HepG2 (cell line): ENCODE data around the gene FCGBP. TPM values are rescaled to one million over a fixed set of nuclear protein-coding genes. Genes with fewer than 3 reads are reported as not detected.

Experiments used
- BCL3 ChIP-seq: sonication (generic); formaldehyde crosslinking; IDR thresholded peaks from 2 replicates; pipeline ENCODE4 v1.5.1; 2020; ENCODE audit warnings: mild to moderate bottlenecking, missing genetic modification reagents, moderate library complexity
- MED8 ChIP-seq: sonication (generic); formaldehyde crosslinking; IDR thresholded peaks from 2 replicates; pipeline ENCODE4 v1.8.1; 2023; ENCODE audit warnings: mild to moderate bottlenecking, missing genetic modification reagents; ENCODE audit not compliant: insufficient replicate concordance
- ZBTB20 ChIP-seq: sonication (generic); formaldehyde crosslinking; IDR thresholded peaks from 2 replicates; pipeline ENCODE4 v1.8.1; 2023; ENCODE audit warnings: missing genetic modification reagents, low read depth, mild to moderate bottlenecking, borderline replicate concordance
- ZBTB38 ChIP-seq: sonication (generic); formaldehyde crosslinking; IDR thresholded peaks from 2 replicates; pipeline ENCODE4 v1.5.1; 2020; ENCODE audit warnings: mild to moderate bottlenecking, missing genetic modification reagents
- ZBTB8A ChIP-seq: sonication (generic); formaldehyde crosslinking; IDR thresholded peaks from 2 replicates; pipeline ENCODE4 v1.4.0; 2020; ENCODE audit warnings: mild to moderate bottlenecking, low read depth, missing genetic modification reagents, borderline replicate concordance
- ZEB1 ChIP-seq: IDR thresholded peaks from 2 replicates; pipeline ENCODE4 v1.6.1; 2012; ENCODE audit warnings: mild to moderate bottlenecking, low read depth, inconsistent platforms; ENCODE audit not compliant: insufficient replicate concordance
- ZFP91 ChIP-seq: sonication (generic); formaldehyde crosslinking; IDR thresholded peaks from 2 replicates; pipeline ENCODE4 v1.9.0; 2022; ENCODE audit warnings: missing genetic modification reagents, mild to moderate bottlenecking, borderline replicate concordance
- ZNF10 ChIP-seq: sonication (generic); formaldehyde crosslinking; IDR thresholded peaks from 2 replicates; pipeline ENCODE4 v1.4.0; 2020; ENCODE audit warnings: mild to moderate bottlenecking, low read depth, missing genetic modification reagents, borderline replicate concordance
- ZNF24 ChIP-seq: fragments of 450-650 bp; IDR thresholded peaks from 2 replicates; pipeline ENCODE4 v1.6.1; 2017; ENCODE audit warnings: antibody characterized with exemption, mild to moderate bottlenecking
- ZNF263 ChIP-seq: sonication (generic); formaldehyde crosslinking; IDR thresholded peaks from 2 replicates; pipeline ENCODE4 v1.4.0; 2020; ENCODE audit warnings: missing genetic modification reagents
- ZNF333 ChIP-seq: sonication (generic); formaldehyde crosslinking; IDR thresholded peaks from 2 replicates; pipeline ENCODE4 v1.4.0; 2020; ENCODE audit warnings: mild to moderate bottlenecking, missing genetic modification reagents, borderline replicate concordance
- ZNF792 ChIP-seq: IDR thresholded peaks from 2 replicates; pipeline ENCODE4 v1.6.1; 2016
- polyA plus RNA-seq, 8 experiments: library from polyadenylated mRNA; depleted of rRNA in 3 of 8; stranded (reverse) in 7 of 8; unstranded in 1 of 8; fragments of >200 nt; fragmentation: Illumina TruSeq in 4 of 8; extraction: Trizol in 4 of 8; gene quantifications; 2 replicates each; pipeline versions ENCODE4 v1.2.1 to v1.2.3, GENCODE V29; 2011 to 2016; ENCODE audit warnings: low read depth in 4 of 8, missing spikeins in 1 of 8, mixed read lengths in 1 of 8; ENCODE audit not compliant: insufficient read depth in 1 of 8
- total RNA-seq, 5 experiments: library from RNA; depleted of rRNA; stranded (reverse); fragments of >200 nt; fragmentation: Illumina TruSeq; extraction: Trizol; gene quantifications; 2 replicates each; pipeline ENCODE4 v1.2.3, GENCODE V29; 2016; ENCODE audit warnings: low read depth in 1 of 5
- TF ChIP-seq, protein P1 (sequence below): sonication (generic); formaldehyde crosslinking; IDR thresholded peaks from 2 replicates; pipeline ENCODE4 v1.4.0; 2020; ENCODE audit warnings: missing genetic modification reagents
- TF ChIP-seq, protein P2 (sequence below): sonication (generic); formaldehyde crosslinking; IDR thresholded peaks from 2 replicates; pipeline ENCODE4 v1.4.0; 2020; ENCODE audit warnings: mild to moderate bottlenecking, missing genetic modification reagents, borderline replicate concordance
- TF ChIP-seq, protein P3 (sequence below): IDR thresholded peaks from 2 replicates; pipeline ENCODE4 v1.6.1; 2016; ENCODE audit warnings: low read depth
- TF ChIP-seq, protein P4 (sequence below): sonication (generic); formaldehyde crosslinking; IDR thresholded peaks from 2 replicates; pipeline ENCODE4 v1.5.1; 2020; ENCODE audit warnings: mild to moderate bottlenecking, moderate library complexity, missing genetic modification reagents

FCGBP gene
- total and polyA plus RNA-seq, 2 of the 13 experiments (the other 11 are each of a cell fraction or from before 2014, with no cell fraction given): 1.3 to 7.0 TPM

DNA sequence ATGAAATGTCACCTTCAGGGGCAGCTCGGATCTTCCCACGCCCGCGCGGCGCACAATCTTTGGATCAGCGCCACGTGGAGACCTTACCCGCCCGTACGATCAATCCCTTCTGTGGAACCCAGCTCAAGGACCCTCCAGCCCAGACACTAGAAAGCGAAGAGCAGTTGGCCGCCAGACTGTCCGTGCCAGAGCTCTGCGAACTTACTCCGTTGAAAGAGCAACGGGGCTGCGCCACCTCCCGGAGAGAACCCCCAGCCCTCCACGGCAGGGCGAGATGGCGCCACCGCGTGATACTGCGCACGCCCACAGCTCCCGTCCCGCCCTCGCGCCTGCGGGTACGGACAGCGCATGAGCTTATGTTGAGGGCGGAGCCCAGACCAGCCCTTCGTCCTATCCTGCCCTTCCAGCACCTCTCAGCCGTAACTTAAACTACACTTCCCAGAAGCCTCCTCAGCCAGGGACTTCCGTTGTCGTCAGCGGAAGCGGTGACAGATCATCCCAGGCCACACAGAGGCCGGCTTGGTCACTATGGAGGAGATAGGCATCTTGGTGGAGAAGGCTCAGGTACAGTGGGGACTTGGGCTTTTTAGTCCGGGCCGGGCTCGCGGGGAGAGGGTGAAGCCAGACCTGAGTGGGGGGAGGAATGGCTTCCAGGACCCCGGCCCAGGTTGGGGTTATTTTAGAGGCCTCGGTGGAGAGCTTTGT is 36.4 kb upstream of the FCGBP start, which contains the start of gene PSMC4 (continued):
- TF ChIP-seq, protein P1, sequence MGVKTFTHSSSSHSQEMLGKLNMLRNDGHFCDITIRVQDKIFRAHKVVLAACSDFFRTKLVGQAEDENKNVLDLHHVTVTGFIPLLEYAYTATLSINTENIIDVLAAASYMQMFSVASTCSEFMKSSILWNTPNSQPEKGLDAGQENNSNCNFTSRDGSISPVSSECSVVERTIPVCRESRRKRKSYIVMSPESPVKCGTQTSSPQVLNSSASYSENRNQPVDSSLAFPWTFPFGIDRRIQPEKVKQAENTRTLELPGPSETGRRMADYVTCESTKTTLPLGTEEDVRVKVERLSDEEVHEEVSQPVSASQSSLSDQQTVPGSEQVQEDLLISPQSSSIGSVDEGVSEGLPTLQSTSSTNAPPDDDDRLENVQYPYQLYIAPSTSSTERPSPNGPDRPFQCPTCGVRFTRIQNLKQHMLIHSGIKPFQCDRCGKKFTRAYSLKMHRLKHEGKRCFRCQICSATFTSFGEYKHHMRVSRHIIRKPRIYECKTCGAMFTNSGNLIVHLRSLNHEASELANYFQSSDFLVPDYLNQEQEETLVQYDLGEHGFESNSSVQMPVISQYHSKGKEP (CRISPR knock-in tag): 0 out of 2 replicates have a peak, but pooled peaks have one; percentile 50
- TF ChIP-seq ZBTB8A (no peak), ZNF263 (peak; percentile 41; the same call in 1 of the 2 replicates), ZNF333 (0 out of 2 replicates have a peak, but pooled peaks have one; percentile 20), ZNF792 (CRISPR knock-in tag) (peak; percentile 85), BCL3 (peak; percentile 82; the same call in 1 of the 2 replicates), ZBTB38 (CRISPR knock-in tag) (peak; percentile 98), MED8 (CRISPR knock-in tag) (no peak), ZNF24 (no peak), ZNF10 (CRISPR knock-in tag) (no peak), ZEB1 (no peak), ZFP91 (peak; percentile 96), ZBTB20 (CRISPR knock-in tag) (0 out of 2 replicates have a peak, but pooled peaks have one; percentile 35)
- TF ChIP-seq, protein P2, sequence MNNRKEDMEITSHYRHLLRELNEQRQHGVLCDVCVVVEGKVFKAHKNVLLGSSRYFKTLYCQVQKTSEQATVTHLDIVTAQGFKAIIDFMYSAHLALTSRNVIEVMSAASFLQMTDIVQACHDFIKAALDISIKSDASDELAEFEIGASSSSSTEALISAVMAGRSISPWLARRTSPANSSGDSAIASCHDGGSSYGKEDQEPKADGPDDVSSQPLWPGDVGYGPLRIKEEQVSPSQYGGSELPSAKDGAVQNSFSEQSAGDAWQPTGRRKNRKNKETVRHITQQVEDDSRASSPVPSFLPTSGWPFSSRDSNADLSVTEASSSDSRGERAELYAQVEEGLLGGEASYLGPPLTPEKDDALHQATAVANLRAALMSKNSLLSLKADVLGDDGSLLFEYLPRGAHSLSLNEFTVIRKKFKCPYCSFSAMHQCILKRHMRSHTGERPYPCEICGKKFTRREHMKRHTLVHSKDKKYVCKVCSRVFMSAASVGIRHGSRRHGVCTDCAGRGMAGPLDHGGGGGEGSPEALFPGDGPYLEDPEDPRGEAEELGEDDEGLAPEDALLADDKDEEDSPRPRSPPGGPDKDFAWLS: no peak
- TF ChIP-seq, protein P3, sequence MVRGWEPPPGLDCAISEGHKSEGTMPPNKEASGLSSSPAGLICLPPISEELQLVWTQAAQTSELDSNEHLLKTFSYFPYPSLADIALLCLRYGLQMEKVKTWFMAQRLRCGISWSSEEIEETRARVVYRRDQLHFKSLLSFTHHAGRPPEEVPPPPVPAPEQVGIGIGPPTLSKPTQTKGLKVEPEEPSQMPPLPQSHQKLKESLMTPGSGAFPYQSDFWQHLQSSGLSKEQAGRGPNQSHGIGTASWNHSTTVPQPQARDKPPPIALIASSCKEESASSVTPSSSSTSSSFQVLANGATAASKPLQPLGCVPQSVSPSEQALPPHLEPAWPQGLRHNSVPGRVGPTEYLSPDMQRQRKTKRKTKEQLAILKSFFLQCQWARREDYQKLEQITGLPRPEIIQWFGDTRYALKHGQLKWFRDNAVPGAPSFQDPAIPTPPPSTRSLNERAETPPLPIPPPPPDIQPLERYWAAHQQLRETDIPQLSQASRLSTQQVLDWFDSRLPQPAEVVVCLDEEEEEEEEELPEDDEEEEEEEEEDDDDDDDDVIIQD (CRISPR knock-in tag): peak; percentile 70
- TF ChIP-seq, protein P4, sequence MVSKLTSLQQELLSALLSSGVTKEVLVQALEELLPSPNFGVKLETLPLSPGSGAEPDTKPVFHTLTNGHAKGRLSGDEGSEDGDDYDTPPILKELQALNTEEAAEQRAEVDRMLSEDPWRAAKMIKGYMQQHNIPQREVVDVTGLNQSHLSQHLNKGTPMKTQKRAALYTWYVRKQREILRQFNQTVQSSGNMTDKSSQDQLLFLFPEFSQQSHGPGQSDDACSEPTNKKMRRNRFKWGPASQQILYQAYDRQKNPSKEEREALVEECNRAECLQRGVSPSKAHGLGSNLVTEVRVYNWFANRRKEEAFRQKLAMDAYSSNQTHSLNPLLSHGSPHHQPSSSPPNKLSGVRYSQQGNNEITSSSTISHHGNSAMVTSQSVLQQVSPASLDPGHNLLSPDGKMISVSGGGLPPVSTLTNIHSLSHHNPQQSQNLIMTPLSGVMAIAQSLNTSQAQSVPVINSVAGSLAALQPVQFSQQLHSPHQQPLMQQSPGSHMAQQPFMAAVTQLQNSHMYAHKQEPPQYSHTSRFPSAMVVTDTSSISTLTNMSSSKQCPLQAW (CRISPR knock-in tag): peak; percentile 96
